Activated CD4-positive, alpha-beta T cell treated with anti-CD3 and anti-CD28 coated beads for 24 hours (primary cell): ENCODE results near the gene RD3L.
"Not testable (repeated sequence)": the region's sequence is repeated elsewhere in the genome, so short reads cannot be mapped to it uniquely, and the experiment has no call there.

Source experiments
- DNase-seq, 2 donors: peaks; one replicate each; pipeline ENCODE4 v3.0.0-alpha.2; 2020; ENCODE audit warnings: low read depth in 2 of 2

The RD3L gene

DNA sequence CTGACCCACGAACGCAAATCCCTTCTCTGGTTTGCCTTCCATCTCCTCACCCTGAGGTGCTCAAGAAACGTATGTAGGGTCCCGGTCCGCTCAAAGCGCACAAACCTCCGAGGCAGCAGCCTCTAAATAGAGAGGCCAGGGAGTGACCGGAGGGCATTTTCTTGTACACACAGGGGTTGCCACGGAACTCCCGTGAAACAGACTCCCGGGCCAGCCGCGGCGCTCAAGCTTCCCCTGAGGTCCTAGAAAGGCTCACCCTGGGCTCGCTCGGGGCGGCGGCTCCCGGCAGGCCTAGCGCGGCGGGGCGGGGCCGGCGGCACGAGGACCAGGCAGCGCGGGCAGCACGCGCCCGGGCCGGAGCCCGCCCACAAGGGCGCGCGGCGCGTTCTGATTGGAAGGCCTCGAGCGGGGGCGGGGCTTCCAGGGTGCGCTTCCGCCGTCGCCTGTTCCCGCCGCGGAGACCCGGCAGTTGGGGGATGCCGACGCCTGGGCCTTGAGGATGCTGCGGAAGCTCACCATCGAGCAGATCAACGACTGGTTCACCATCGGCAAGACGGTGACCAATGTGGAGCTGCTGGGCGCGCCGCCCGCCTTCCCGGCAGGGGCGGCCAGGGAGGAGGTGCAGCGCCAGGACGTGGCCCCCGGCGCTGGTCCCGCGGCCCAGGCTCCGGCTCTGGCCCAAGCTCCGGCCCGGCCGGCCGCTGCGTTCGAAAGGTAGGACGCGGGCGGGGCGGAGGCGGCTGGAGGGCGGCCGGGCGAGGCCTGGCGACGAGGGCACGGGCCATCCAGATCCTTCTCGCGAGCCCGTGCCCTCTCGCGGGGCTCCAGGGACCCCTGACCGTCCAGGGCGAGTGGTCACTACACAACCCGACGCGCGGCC, 14.1 kb downstream of the RD3L start, which contains the start of gene TDRD9:
Gene TDRD9, plus strand, starts transcription at position 446 of the 880 bp plus-strand sequence. Its CDS starts 54 bp downstream, at position 500.
- DNase-seq, result no peak

DNA sequence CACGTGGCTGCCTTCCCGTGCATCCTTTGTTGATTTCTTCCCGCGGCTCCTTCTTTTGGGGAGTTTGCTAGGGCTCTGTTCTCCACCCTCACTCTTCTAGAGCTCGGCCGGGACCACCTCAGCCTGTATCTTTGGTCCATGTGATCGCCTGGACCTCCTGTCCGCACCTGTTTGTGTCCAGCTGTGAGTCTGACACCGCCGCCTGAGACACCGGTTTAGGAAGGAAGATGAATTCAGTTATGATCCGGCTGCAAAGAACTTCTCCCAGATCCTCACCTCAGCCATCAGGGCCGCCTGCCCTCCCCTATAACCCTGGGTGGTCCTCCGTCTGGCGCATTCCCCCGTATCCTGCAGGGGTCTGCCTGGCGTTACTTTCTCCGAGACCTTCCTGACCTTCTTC, 14.8 kb downstream of the RD3L start:
- DNase-seq, result no peak

- no peak for DNase-seq
Observed at GRCh38 chr14:103925316-103925715, 17.0 kb downstream of the RD3L start.

DNA sequence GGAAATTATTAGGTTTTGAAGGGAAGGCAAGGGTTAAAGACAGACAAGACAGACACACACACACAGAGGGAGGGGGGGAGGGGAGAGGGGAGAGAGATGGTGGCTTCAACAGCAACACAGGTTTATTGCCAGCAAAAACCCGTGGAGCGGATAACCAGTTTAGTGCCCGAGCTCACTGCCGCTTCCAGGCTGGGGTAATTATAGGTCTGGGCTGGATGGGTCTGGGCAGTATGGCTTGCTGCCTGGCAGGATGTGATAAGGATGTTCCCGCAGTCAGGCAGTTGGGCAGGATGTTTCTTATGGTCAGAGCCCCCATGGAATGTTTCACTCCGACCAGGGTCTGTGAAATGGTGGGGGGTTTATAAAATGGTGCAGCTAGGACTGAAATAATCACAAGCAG, 18.5 kb downstream of the RD3L start:
- DNase-seq, result no peak

GRCh38 chr14:103921855-103922200, 20.5 kb downstream of the RD3L start:
- not testable (repeated sequence) for DNase-seq

DNA sequence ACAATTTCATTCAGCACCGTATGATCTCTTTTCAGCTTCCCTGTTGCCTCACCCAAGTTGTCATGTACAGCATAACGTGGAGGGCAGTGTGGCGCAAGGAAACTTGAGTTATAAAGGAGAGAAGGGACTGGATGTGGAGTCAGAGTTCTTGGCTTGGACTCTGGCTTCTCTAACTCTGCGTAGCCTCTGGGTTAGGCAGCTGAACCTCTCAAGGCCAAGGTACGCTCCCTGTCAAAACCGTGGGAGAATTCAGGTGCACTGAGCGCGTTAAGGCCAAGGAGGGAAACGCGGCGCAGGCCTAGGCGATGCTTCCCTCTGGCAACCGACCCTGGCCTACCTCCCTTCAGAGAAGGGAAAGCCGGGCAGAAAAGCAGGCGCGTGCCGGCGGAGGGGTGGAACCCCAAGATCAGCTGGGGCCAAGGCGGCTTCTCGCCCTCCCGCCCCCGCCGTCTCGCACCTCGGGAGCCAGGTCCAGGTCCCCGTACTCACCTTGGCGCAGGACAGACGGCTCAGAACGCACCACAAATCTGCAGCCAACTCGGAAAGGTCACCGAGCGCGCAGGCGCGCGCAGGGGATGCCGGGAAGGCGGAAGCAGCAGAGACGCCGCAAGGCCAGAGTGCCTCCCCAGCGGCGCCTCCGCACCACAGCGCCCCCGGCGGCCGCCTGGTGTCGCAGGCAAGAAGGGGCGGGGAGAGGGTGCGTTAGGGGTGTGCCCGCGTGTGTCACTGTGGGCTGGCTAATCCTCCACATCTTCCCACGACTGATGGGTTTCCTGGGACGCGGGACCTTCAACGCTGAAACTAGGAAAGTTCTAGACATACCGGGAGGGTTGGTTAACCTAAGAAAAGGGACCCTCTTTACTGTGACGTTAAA, 21.1 kb downstream of the RD3L start:
- DNase-seq, result peak; percentile 89 to 90

DNA sequence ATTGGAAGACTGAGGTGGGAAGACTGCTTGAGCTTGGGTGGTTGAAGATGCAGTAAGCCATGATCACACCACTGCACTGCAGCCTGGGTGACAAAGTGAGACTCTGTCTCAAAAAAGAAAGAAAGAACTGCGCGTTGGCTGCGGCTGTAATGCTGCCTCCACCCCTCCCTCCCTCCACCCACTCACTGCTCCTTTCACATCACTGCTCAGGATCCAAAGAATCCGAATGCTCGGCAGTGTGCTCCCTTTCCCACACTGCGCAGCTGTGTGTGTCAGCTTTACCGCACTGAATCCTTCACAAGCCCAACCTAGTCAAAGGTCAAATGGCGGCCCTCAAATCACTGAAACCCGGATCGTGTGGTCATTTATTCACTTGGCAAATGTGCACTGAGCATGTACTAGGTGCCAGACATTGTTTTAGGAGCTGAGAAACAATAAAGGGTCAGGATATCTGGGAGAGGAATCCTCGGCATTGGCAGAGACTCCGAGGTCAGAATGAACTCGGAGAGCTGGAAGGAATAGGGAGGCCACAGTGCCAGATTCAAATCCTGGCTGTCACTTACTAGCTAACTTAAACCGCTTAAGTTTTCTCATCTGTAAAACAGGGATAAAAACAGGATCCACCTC, 25.6 kb downstream of the RD3L start:
- no peak for DNase-seq

GRCh38 chr14:103915616-103916015, 26.7 kb downstream of the RD3L start:
- DNase-seq, result no peak

GRCh38 chr14:103910984-103911383, 31.3 kb downstream of the RD3L start:
- no peak for DNase-seq

GRCh38 chr14:103910262-103910935, 31.9 kb downstream of the RD3L start:
- peak; percentile 57 to 64 for DNase-seq

GRCh38 chr14:103909531-103910261, 32.6 kb downstream of the RD3L start:
- no peak for DNase-seq

DNA sequence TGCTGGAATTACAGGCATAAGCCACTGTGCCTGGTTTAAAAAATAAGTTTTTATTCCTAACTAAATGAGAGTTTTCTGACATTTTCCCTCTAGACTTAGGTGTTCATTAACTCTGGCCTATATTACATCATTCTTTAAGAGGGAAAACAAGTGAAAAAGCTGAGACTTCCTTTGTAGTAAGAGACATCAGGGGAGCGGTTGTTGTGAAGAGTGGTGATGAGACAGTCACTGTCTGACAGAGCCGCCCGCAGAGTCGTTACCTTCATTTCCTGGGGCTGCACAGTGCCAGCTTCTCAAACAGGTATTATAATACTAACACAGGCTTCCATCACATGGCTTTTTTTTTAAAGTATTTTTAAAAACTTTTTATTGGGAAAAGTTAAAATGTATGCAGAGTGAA, 33.7 kb downstream of the RD3L start:
- DNase-seq, result no peak

GRCh38 chr14:103905842-103906456, 36.4 kb downstream of the RD3L start:
- DNase-seq, result no peak

- DNase-seq, result no peak
Observed at GRCh38 chr14:103904493-103905107, 37.7 kb downstream of the RD3L start.

DNA sequence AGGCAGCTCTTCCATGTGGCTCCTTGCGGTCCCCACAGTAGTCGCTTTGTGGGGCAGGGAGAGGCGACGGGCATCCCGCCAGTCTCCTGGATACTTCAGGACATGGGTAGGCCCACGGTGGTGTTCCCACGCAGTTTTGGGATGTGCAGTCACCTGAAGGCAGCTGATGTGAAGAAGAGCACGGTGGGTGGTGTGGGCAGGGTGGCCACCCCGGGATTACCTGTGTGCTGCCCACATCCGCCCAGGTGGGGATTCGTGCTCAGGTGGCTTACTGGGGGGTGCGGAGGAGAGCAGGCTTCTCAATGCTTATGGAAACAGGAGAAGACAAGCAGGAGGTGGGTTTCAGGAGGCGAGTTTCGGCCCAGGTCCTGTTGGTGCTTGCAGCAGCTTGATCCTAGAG, 42.5 kb downstream of the RD3L start:
- no peak for DNase-seq

DNA sequence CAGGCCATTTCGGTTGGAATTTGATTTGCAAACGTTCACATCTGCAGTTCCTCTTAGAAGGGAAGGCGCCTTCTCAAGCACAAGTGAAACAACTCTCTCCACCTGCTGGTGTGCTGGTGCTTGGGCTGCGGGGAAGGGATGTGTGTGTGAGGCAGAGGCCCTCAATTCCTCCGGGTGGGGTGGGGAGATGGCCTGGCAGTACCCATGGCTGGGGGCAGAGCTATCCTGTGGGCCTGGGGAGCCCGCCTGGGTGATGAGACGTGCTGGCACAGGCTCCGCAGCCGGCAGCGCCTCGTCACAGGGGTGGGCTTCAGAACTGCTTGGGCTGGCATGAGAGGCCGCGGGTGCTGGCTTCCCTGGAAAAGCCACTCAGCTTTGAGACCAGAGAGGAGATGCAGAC, 43.0 kb downstream of the RD3L start:
- DNase-seq, result no peak

DNA sequence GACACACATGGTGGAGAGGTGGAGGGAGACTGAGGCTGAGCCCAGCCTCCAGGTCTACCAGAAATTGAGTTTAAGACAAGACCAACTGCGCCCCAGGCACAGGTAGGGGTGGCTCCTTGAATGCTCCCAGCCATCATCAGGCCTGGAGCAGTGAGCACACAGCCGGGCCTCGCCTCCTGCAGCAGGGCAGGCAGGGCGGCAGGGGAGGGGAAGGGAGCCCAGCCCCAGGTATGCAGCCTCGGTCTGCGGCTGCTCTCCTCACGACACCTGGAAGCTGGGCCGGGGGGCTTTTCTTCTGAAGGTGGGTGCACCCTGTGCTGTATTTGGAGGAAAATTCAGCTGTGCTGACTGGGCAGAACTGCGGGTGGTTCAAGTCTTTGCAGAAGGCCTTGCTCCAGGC, 43.6 kb downstream of the RD3L start:
- DNase-seq, result no peak

DNA sequence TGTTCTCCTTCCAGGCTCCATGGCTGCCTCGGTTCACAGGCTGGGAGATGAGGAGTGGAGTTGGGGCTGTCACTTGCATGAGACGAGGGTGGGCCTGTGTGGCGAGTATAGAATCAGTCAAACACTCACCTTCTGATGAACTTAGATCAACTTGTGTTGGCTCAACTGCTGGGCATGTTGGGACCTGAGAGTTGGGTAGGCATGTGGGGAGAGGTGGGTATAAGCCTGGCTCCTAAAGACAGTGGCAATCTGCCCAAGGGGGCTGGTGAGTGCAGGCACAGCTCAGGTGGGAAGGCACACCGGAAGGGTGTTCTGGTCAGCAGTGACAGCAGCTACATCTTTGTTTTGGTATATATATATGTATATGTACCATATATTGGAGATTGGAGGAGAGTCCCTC, 44.1 kb downstream of the RD3L start:
- DNase-seq, result no peak

DNA sequence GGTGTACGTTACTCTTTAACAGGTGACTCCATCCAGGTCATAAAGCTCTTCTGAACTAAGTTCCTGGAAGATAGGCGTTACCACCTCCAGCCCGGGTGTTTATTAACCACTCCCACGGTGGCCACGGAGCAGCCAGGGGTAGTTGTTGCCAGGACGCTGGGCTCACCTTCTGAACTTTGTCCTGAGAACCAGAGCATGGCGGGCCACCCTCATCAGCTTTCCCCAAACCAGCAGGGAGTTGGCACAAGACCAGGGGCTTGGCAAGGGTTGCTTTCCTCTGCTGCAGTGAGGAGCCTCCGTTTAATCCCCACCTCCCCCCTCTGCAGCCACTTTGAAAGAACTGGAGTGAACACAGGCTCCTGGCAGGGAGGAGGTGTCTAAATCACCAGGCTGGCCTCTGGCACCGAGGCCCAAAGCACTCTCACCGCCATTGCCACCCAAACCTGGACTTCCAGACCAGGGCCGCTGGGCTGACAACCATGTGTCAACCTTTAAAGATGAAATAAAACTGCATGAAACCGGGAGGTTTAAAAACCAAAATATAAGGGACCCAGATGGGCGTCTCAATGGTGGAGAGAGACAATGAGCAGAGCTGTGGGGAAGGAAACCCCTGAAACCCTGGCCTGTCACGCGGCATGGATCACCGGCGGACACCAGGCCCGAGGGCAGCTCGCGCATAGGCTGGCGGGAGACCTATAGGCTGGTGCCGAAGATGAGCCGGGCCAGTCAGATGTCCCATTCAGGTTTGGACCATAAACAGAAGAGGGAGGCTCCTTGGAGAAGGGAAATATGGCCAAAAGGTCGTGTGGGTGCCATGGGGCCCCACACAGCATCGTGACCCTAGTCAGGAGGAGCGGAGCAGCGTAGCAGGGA, 45.0 kb downstream of the RD3L start:
- DNase-seq, result no peak
